Heart left ventricle (tissue), 16 donors: ENCODE data around the gene DHRS1. TPM values are rescaled to one million over a fixed set of nuclear protein-coding genes. Genes with fewer than 3 reads are reported as not detected.

Experiments used
- ATAC-seq, 4 donors: fragments of 200-7000 bp; cut with Tn5 transposase; one replicate each; pipeline ENCODE4 v1.9.1; 2020 to 2022; ENCODE audit warnings: moderate library complexity in 4 of 4, mild to moderate bottlenecking in 3 of 4, moderate number of reproducible peaks in 1 of 4
- DNase-seq, 5 donors: peaks; one replicate each; pipeline ENCODE4 v3.0.0-alpha.2; 2020
- H3K27ac ChIP-seq, 12 donors: fragments of 200-600 bp; sonication (generic) in 4 of 12; one replicate each; pipeline versions ENCODE4 v1.5.0 to v1.8.0; 2016 to 2022; ENCODE audit warnings: mild to moderate bottlenecking in 2 of 12
- H3K27me3 ChIP-seq, 9 donors: fragments of 200-600 bp; sonication (generic) in 2 of 9; one replicate each; pipeline versions ENCODE4 v1.5.1 to v1.8.0; 2016 to 2022; ENCODE audit warnings: mild to moderate bottlenecking in 3 of 9
- H3K36me3 ChIP-seq, 9 donors: fragments of 200-600 bp; sonication (generic) in 2 of 9; one replicate each; pipeline versions ENCODE4 v1.5.0 to v1.8.0; 2018 to 2022; ENCODE audit warnings: mild to moderate bottlenecking in 2 of 9
- H3K4me1 ChIP-seq, 12 donors: fragments of 200-600 bp; sonication (generic) in 4 of 12; one replicate each; pipeline versions ENCODE4 v1.5.0 to v1.8.0; 2016 to 2022; ENCODE audit warnings: mild to moderate bottlenecking in 3 of 12
- H3K4me3 ChIP-seq, 12 donors: fragments of 200-600 bp; sonication (generic) in 4 of 12; one replicate each; pipeline versions ENCODE4 v1.5.0 to v1.8.0; 2017 to 2022; ENCODE audit warnings: mild to moderate bottlenecking in 9 of 12, moderate library complexity in 4 of 12
- H3K9me3 ChIP-seq, 12 donors: fragments of 200-600 bp; sonication (generic) in 4 of 12; one replicate each; pipeline versions ENCODE4 v1.5.0 to v1.8.0; 2016 to 2022; ENCODE audit warnings: mild to moderate bottlenecking in 1 of 12
- CTCF ChIP-seq, 12 donors: fragments of 200-600 bp; sonication (generic) in 4 of 12; IDR thresholded peaks; one replicate each; pipeline versions ENCODE4 v1.5.0 to v1.8.0; 2018 to 2022; ENCODE audit warnings: antibody characterized with exemption in 12 of 12, mild to moderate bottlenecking in 5 of 12
- POLR2A ChIP-seq, 2 donors: fragments of 450-650 bp; IDR thresholded peaks; one replicate each; pipeline ENCODE4 v1.6.1; 2017; ENCODE audit warnings: antibody characterized with exemption in 2 of 2, mild to moderate bottlenecking in 2 of 2, moderate library complexity in 2 of 2
- WGBS, 4 donors: extraction: QIAGEN DNeasy Blood & Tissue Kit in 2 of 4; methylation state at CpG; one replicate each; pipeline versions ENCODE4 v1.1.5 to v1.1.7; 2013 to 2018; 5-methylcytosine and 5-hydroxymethylcytosine counted together
- intact Hi-C, 10 donors: fragments of 100-400 bp; cut with DNase I; formaldehyde crosslinking; loops; one replicate each; pipeline versions ENCODE4 v1.11.1 to v1.14.2; 2022
- polyA plus RNA-seq, 2 donors: library from polyadenylated mRNA; stranded (reverse); fragments of 200-250 nt; gene quantifications; one replicate each; pipeline ENCODE4 v1.2.3, GENCODE V29; 2013
- total RNA-seq, 9 donors: library from RNA; depleted of rRNA in 2 of 9; stranded (reverse); fragments of >200 nt in 2 of 9; fragmentation: NEBNext Ultra II Directional in 3 of 9; extraction: Animal tissue kit (Norgen Biotek cat#: 25700) in 3 of 9; gene quantifications; one replicate each; pipeline versions ENCODE4 v1.1.0 to v1.2.4, GENCODE V29; 2016 to 2023
- donor health status: ischemic (EF 13 %, LVEDD 7.1; RV severe dilation, severe dysfunction).
- donor health status: healthy with polysubstance abuse.
- donor health status: DM: no; HTN: yes; CAD: no.
- donor health status: DM: no; HTN: no; CAD: no.
- donor health status: ischemic (EF 25% LVEDD 6.9; RV normal size, moderate dysfunction).
- donor health status: ischemic (EF 25% LVEDD 5.7; RV mildly dilated, moderate dysfunction).
- donor health status: healthy.
- donor health status: DM: yes; HTN: yes; CAD: no.
- donor health status: ischemic (EF 35%, LVEDD 5.7; RV mildly dilated, moderate dysfunction).
- donor health status: nonischemic (EF 11% LVEDD 7.7; RV severe dilation, severe dysfunction).
- donor health status: DM: yes; HTN: yes; CAD: no.
- donor health status: PGD.
- donor health status: ischemic (EF 29% LVEDD 5.4; RV normal size, mild dysfunction).
- donor health status: nonischemic (EF 23%, LVEDD 6.1; RV moderate dilation, normal function).

The DHRS1 gene
- total and polyA plus RNA-seq, 11 donors: 5.5 to 18.1 (median 10.7) TPM

- DNase-seq (no peak), ATAC-seq (no peak)
- 91 to 95% (median 94%) methylated on average over 5 to 9 of the region's 9 CpGs for WGBS, 4 donors
- H3K4me1 ChIP-seq: peaks cover 0 to 17% (median 6%) of the 10 kb centered on the region in 12 donors
- H3K36me3 ChIP-seq: peaks cover 0 to 46% (median 30%) of the 10 kb centered on the region in 9 donors
- H3K9me3 ChIP-seq: no peaks in the 10 kb centered on the region
- no peaks in the 10 kb centered on the region for H3K27me3 ChIP-seq
- intact Hi-C loops: no loop called here
- H3K27ac ChIP-seq: no peak overlapping the region
- H3K4me3 ChIP-seq: no peak overlapping the region
- TF ChIP-seq CTCF (IDR thresholded peaks at IDR 0.05) (no peak), POLR2A (IDR thresholded peaks at IDR 0.05) (no peak)
Observed at GRCh38 chr14:24267516-24267915, 32.1 kb downstream of the DHRS1 start.

- intact Hi-C loops: no loop called here
- peaks cover 0 to 7% (median 0%) of the 10 kb centered on the region in 12 donors for H3K4me1 ChIP-seq
- WGBS, 4 donors: 84 to 91% (median 88%) methylated on average over 18 of the region's 18 CpGs
- ATAC-seq (no peak), DNase-seq (no peak)
- no peaks in the 10 kb centered on the region for H3K9me3 ChIP-seq
- no peaks in the 10 kb centered on the region for H3K27me3 ChIP-seq
- H3K4me3 ChIP-seq: no peak overlapping the region
- no peak overlapping the region for H3K27ac ChIP-seq
- no peak for TF ChIP-seq CTCF (IDR thresholded peaks at IDR 0.05)
- TF ChIP-seq POLR2A (IDR thresholded peaks at IDR 0.05): no peak
- peaks cover 0 to 46% (median 30%) of the 10 kb centered on the region in 9 donors for H3K36me3 ChIP-seq
Observed at GRCh38 chr14:24266344-24267244, 33.0 kb downstream of the DHRS1 start.

- Histone ChIP-seq H3K27ac (no peak overlapping the region), H3K9me3 (no peaks in the 10 kb centered on the region), H3K36me3 (peaks cover 0 to 44% (median 26%) of the 10 kb centered on the region in 9 donors), H3K4me3 (no peak overlapping the region), H3K27me3 (no peaks in the 10 kb centered on the region), H3K4me1 (no peaks in the 10 kb centered on the region)
- WGBS, 4 donors: 79 to 84% (median 80%) methylated on average over 5 to 6 of the region's 6 CpGs
- DNase-seq (peak in 1 of 5 donors; percentile 14), ATAC-seq (no peak)
- intact Hi-C loops: no loop called here
- TF ChIP-seq CTCF (IDR thresholded peaks at IDR 0.05) (no peak), POLR2A (IDR thresholded peaks at IDR 0.05) (no peak)
Observed at GRCh38 chr14:24264298-24264697, 35.3 kb downstream of the DHRS1 start.

- Histone ChIP-seq H3K4me3 (no peak overlapping the region), H3K36me3 (peaks cover 0 to 40% (median 23%) of the 10 kb centered on the region in 9 donors), H3K27ac (no peak overlapping the region), H3K9me3 (no peaks in the 10 kb centered on the region), H3K4me1 (no peaks in the 10 kb centered on the region), H3K27me3 (no peaks in the 10 kb centered on the region)
- intact Hi-C loops: no loop called here
- no peak for TF ChIP-seq CTCF (IDR thresholded peaks at IDR 0.05)
- WGBS, 4 donors: 75 to 86% (median 80%) methylated on average over 6 of the region's 6 CpGs
- DNase-seq: no peak
- no peak for ATAC-seq
Observed at GRCh38 chr14:24263848-24264247, 35.7 kb downstream of the DHRS1 start.
